ENCODE measurements around the gene KIF26A.

The KIF26A gene

GRCh38 chr14:104161602-104162367 is 23.4 kb downstream of the KIF26A start:
- no peak for DNase-seq

GRCh38 chr14:104162495-104162894 is 24.1 kb downstream of the KIF26A start:
- DNase-seq, result no peak

- DNase-seq, result no peak
These were observed 25.2 kb downstream of the KIF26A start for GRCh38 chr14:104163541-104163940.

GRCh38 chr14:104164041-104164440 is 25.7 kb downstream of the KIF26A start:
- DNase-seq, result no peak

GRCh38 chr14:104164512-104164911 is 26.1 kb downstream of the KIF26A start:
- no peak for DNase-seq

- DNase-seq, result no peak
These were observed 28.3 kb downstream of the KIF26A start for GRCh38 chr14:104166698-104167097.

- DNase-seq, result no peak
These were observed 30.2 kb downstream of the KIF26A start for GRCh38 chr14:104168603-104169002.

GRCh38 chr14:104169005-104169698 is 30.8 kb downstream of the KIF26A start:
- DNase-seq, result no peak

GRCh38 chr14:104169699-104170479 is 31.5 kb downstream of the KIF26A start:
- DNase-seq, result no peak

- no peak for DNase-seq
These were observed 32.8 kb downstream of the KIF26A start for GRCh38 chr14:104171029-104171697.

- DNase-seq, result no peak
These were observed 33.5 kb downstream of the KIF26A start for GRCh38 chr14:104171895-104172294.

GRCh38 chr14:104172349-104172748 is 34.0 kb downstream of the KIF26A start:
- DNase-seq, result no peak

- no peak for DNase-seq
These were observed 34.5 kb downstream of the KIF26A start for GRCh38 chr14:104172880-104173279.

GRCh38 chr14:104174051-104174450 is 35.7 kb downstream of the KIF26A start:
- no peak for DNase-seq

- DNase-seq, result no peak
These were observed 36.7 kb downstream of the KIF26A start for GRCh38 chr14:104175041-104175440.

- DNase-seq, result no peak
These were observed 37.4 kb downstream of the KIF26A start for GRCh38 chr14:104175811-104176210.

GRCh38 chr14:104176611-104177010 is 38.2 kb downstream of the KIF26A start:
- no peak for DNase-seq

GRCh38 chr14:104177411-104177810 is 39.0 kb downstream of the KIF26A start:
- no peak for DNase-seq

GRCh38 chr14:104178279-104178678 is 39.9 kb downstream of the KIF26A start:
- peak in 1 of 2 experiments; percentile 64 for DNase-seq

- DNase-seq, result no peak
These were observed 40.7 kb downstream of the KIF26A start for GRCh38 chr14:104179126-104179525.

GRCh38 chr14:104179564-104180129 is 41.3 kb downstream of the KIF26A start:
- no peak for DNase-seq

GRCh38 chr14:104180561-104181165 is 42.3 kb downstream of the KIF26A start:
- no peak for DNase-seq

All from NCI-H446 (cell line).